Hepatic stellate cell (primary cell): Measurements from ENCODE around the gene LY6G6F.

Source experiments
- DNase-seq: peaks from one replicate; pipeline ENCODE4 v3.0.0; 2011; ENCODE audit warnings: low spot score

LY6G6F gene

GRCh38 chr6:31676904-31677303 lies 29.8 kb upstream of the LY6G6F start:
- no peak for DNase-seq

- no peak for DNase-seq
Observed at GRCh38 chr6:31677955-31678354, 28.7 kb upstream of the LY6G6F start.

GRCh38 chr6:31680226-31681134 lies 26.2 kb upstream of the LY6G6F start, which contains the start of gene LY6G5C:
Gene LY6G5C, minus strand, starts transcription at chr6:31681067. Its CDS starts 694 bp downstream, at chr6:31680373.
- DNase-seq, result peak; percentile 84

GRCh38 chr6:31681135-31681671 lies 25.5 kb upstream of the LY6G6F start:
- DNase-seq, result peak; percentile 74

GRCh38 chr6:31683591-31683990 lies 23.1 kb upstream of the LY6G6F start:
- DNase-seq, result no peak

GRCh38 chr6:31686483-31686882 lies 20.2 kb upstream of the LY6G6F start:
- no peak for DNase-seq

GRCh38 chr6:31687321-31687720 lies 19.3 kb upstream of the LY6G6F start:
- no peak for DNase-seq

GRCh38 chr6:31687860-31688693 lies 18.6 kb upstream of the LY6G6F start:
- DNase-seq, result no peak

- DNase-seq, result no peak
Observed at GRCh38 chr6:31689249-31690110, 17.2 kb upstream of the LY6G6F start.

- DNase-seq, result no peak
Observed at GRCh38 chr6:31690231-31691077, 16.2 kb upstream of the LY6G6F start.

- DNase-seq, result no peak
Observed at GRCh38 chr6:31691078-31691463, 15.6 kb upstream of the LY6G6F start.

- no peak for DNase-seq
Observed at GRCh38 chr6:31691564-31692108, 15.0 kb upstream of the LY6G6F start.

- DNase-seq, result no peak
Observed at GRCh38 chr6:31692353-31692752, 14.3 kb upstream of the LY6G6F start.

GRCh38 chr6:31692886-31693285 lies 13.8 kb upstream of the LY6G6F start:
- DNase-seq, result no peak

GRCh38 chr6:31693535-31693934 lies 13.1 kb upstream of the LY6G6F start:
- no peak for DNase-seq

- no peak for DNase-seq
Observed at GRCh38 chr6:31697555-31697954, 9.1 kb upstream of the LY6G6F start.

GRCh38 chr6:31700740-31701401 lies 5.8 kb upstream of the LY6G6F start:
- DNase-seq, result no peak

GRCh38 chr6:31701666-31702404 lies 4.8 kb upstream of the LY6G6F start:
- peak; percentile 70 for DNase-seq

- DNase-seq, result no peak
Observed at GRCh38 chr6:31702405-31702818, 4.3 kb upstream of the LY6G6F start.
